K562 (cell line): ENCODE results near the gene ITPR2. TPM values are rescaled to one million over a fixed set of nuclear protein-coding genes. Genes with fewer than 3 reads are reported as not detected.

Experiments
- ATAC-seq: fragments of 200-7000 bp; cut with Tn5 transposase; 3 replicates; pipeline ENCODE4 v1.9.1; 2020; ENCODE audit warnings: moderate library complexity
- BruUV-seq: library from RNA; stranded (reverse); fragments of 400-500 nt; replicated peaks from 2 replicates; lab custom pipeline; 2021; lab: Mats Ljungman, UMichigan
- CTCF ChIA-PET: fragments of 300-600 bp; formaldehyde crosslinking; extraction: SDS; loops from one replicate; lab custom pipeline; 2021; ENCODE audit warnings: low intra/inter-chr PET ratio; lab: Yijun Ruan, JAX
- POLR2A ChIA-PET: fragments of 300-600, 350-650 bp; sonication (Branson Sonifier 250); formaldehyde crosslinking; extraction: SDS; loops from one replicate; lab custom pipeline; 2021; ENCODE audit warnings: antibody characterized with exemption, inconsistent platforms; lab: Yijun Ruan, JAX
- DNase-seq, 4 experiments: peaks; one replicate each; pipeline versions ENCODE4 v3.0.0 to v3.0.0-alpha.2; 2011 to 2018; ENCODE audit warnings: low spot score in 3 of 4, mixed read lengths in 3 of 4; ENCODE audit errors: extremely low read depth in 1 of 4
- FAIRE-seq: peaks from 2 replicates; lab custom pipeline; 2011; peaks lifted over from hg19 to GRCh38; lab: Jason Lieb, UNC
- H2AFZ ChIP-seq: 2 replicates; pipeline ENCODE4 v1.6.0; 2011; ENCODE audit warnings: low read depth, low read length, control low read depth, inconsistent platforms
- H3K27ac ChIP-seq: fragments of 200-600 bp; 3 replicates; pipeline ENCODE4 v1.8.0; 2011; ENCODE audit warnings: low read depth, mild to moderate bottlenecking, control low read depth, inconsistent platforms, low read length, moderate library complexity, mixed read lengths; ENCODE audit errors: extremely low read depth
- H3K27me3 ChIP-seq, 2 experiments: fragments of 300-600 bp in 1 of 2; 2 replicates in 1 of 2; 3 replicates in 1 of 2; pipeline versions ENCODE4 v1.6.0 to v1.8.0; 2011; ENCODE audit warnings: inconsistent platforms in 2 of 2, low read length in 2 of 2, mild to moderate bottlenecking in 1 of 2, mixed read lengths in 1 of 2, moderate library complexity in 1 of 2; ENCODE audit not compliant: control insufficient read depth in 2 of 2, insufficient read depth in 2 of 2
- H3K36me3 ChIP-seq: fragments of 300-600 bp; 3 replicates; pipeline ENCODE4 v1.8.0; 2011; ENCODE audit warnings: mild to moderate bottlenecking, low read length, inconsistent platforms; ENCODE audit not compliant: control insufficient read depth, insufficient read depth
- H3K4me1 ChIP-seq, 2 experiments: fragments of 200-600 bp in 1 of 2; replicated peaks in 1 of 2; 2 replicates in 1 of 2; 3 replicates in 1 of 2; pipeline versions ENCODE4 v1.5.1 to v1.8.0; 2011; ENCODE audit warnings: inconsistent platforms in 2 of 2, low read length in 2 of 2, mild to moderate bottlenecking in 1 of 2, mixed read lengths in 1 of 2, moderate library complexity in 1 of 2; ENCODE audit not compliant: control insufficient read depth in 2 of 2, insufficient read depth in 2 of 2
- H3K4me2 ChIP-seq: 2 replicates; pipeline ENCODE4 v1.6.1; 2011; ENCODE audit warnings: low read length, control low read depth, inconsistent platforms, mixed read lengths; ENCODE audit not compliant: insufficient read depth
- H3K4me3 ChIP-seq: fragments of 200-600 bp; sonication (generic), shearing (Covaris generic); 2 replicates; pipeline ENCODE4 v1.5.1; 2016; ENCODE audit warnings: control low read depth, inconsistent platforms
- H3K79me2 ChIP-seq: fragments of 200-600 bp; 3 replicates; pipeline ENCODE4 v1.8.0; 2011; ENCODE audit warnings: low read length, inconsistent platforms; ENCODE audit not compliant: control insufficient read depth, insufficient read depth
- H3K9ac ChIP-seq, 2 experiments: 2 replicates each; pipeline versions ENCODE4 v1.6.0 to v1.6.1; 2011; ENCODE audit warnings: low read depth in 2 of 2, low read length in 2 of 2, control low read depth in 1 of 2, inconsistent platforms in 1 of 2, mild to moderate bottlenecking in 1 of 2, mixed read lengths in 1 of 2; ENCODE audit not compliant: insufficient read depth in 1 of 2
- H3K9me1 ChIP-seq: one replicate; pipeline ENCODE4 v1.6.0; 2011; ENCODE audit warnings: inconsistent platforms, mild to moderate bottlenecking, low read length, moderate library complexity; ENCODE audit not compliant: control insufficient read depth, insufficient read depth
- H3K9me3 ChIP-seq: replicated peaks from 2 replicates; pipeline ENCODE4 v1.5.1; 2011; ENCODE audit warnings: low read depth, low read length, inconsistent platforms; ENCODE audit not compliant: control insufficient read depth, insufficient read depth
- H4K20me1 ChIP-seq: replicated peaks from 2 replicates; pipeline ENCODE4 v1.6.1; 2011; ENCODE audit warnings: low read length, inconsistent platforms, mixed read lengths; ENCODE audit not compliant: control insufficient read depth, insufficient read depth
- ATF6 ChIP-seq: sonication (generic); formaldehyde crosslinking; IDR thresholded peaks from 2 replicates; pipeline ENCODE4 v1.4.0; 2020; ENCODE audit warnings: mild to moderate bottlenecking, missing genetic modification reagents
- ATF7 ChIP-seq: fragments of 450-650 bp; IDR thresholded peaks from 2 replicates; pipeline ENCODE4 v1.7.1; 2014; ENCODE audit warnings: mild to moderate bottlenecking, moderate library complexity
- CBX2 ChIP-seq: fragments of 200-600 bp; sonication (generic); IDR thresholded peaks from one replicate; pipeline ENCODE4 v1.6.1; 2012; ENCODE audit warnings: mild to moderate bottlenecking, low read length, inconsistent platforms; ENCODE audit not compliant: insufficient read depth, poor library complexity, severe bottlenecking
- DNMT1 ChIP-seq: fragments of 450-650 bp; IDR thresholded peaks from 2 replicates; pipeline ENCODE4 v1.6.1; 2016; ENCODE audit warnings: antibody characterized with exemption, mild to moderate bottlenecking
- ESRRB ChIP-seq: fragments of 250-450 bp; sonication (Bioruptor Pico); IDR thresholded peaks from 2 replicates; pipeline ENCODE4 v1.5.0; 2020; ENCODE audit warnings: mild to moderate bottlenecking, moderate library complexity, borderline replicate concordance
- FOS ChIP-seq: IDR thresholded peaks from 3 replicates; pipeline ENCODE4 v1.6.1; 2011; ENCODE audit not compliant: insufficient read length; ENCODE audit errors: extremely low read depth
- TCFL5 ChIP-seq: fragments of 250-450 bp; sonication (Bioruptor Pico); conservative IDR thresholded peaks from 2 replicates; pipeline ENCODE4 v1.6.1; 2021; ENCODE audit warnings: mild to moderate bottlenecking, moderate library complexity, matching md5 sums
- THRAP3 ChIP-seq: fragments of 450-650 bp; IDR thresholded peaks from 2 replicates; pipeline ENCODE4 v1.6.1; 2016; ENCODE audit warnings: mild to moderate bottlenecking, inconsistent platforms, borderline replicate concordance
- ZBTB43 ChIP-seq: sonication (generic); formaldehyde crosslinking; IDR thresholded peaks from 2 replicates; pipeline ENCODE4 v1.8.0; 2023; ENCODE audit warnings: mild to moderate bottlenecking, missing genetic modification reagents
- ZBTB9 ChIP-seq: fragments of 450-650 bp; formaldehyde crosslinking; IDR thresholded peaks from 2 replicates; pipeline ENCODE4 v1.4.0; 2020; ENCODE audit warnings: mild to moderate bottlenecking, moderate library complexity
- ZC3H11A ChIP-seq: IDR thresholded peaks from 2 replicates; pipeline ENCODE4 v1.6.1; 2012; ENCODE audit warnings: low read depth, low read length, improper control_type of control experiment
- ZNF3 ChIP-seq: fragments of 250-450 bp; sonication (Bioruptor Pico); IDR thresholded peaks from 2 replicates; pipeline ENCODE4 v1.5.0; 2021; ENCODE audit warnings: mild to moderate bottlenecking, moderate library complexity
- WGBS: fragments of 100-300 bp; shearing (Covaris generic); methylation state at CpG from one replicate; pipeline ENCODE4 v1.1.6; 2016; ENCODE audit warnings: low coverage, mixed read lengths; ENCODE audit not compliant: insufficient coverage; ENCODE audit errors: missing lambda C conversion rate; 5-methylcytosine and 5-hydroxymethylcytosine counted together
- in situ Hi-C: fragments of 300-500 bp; cut with MboI; formaldehyde crosslinking; loops from 4 replicates; pipeline ENCODE4 v1.15.0; 2018; ENCODE audit warnings: inconsistent platforms, mixed read lengths
- intact Hi-C: fragments of 100-400 bp; cut with micrococcal nuclease; formaldehyde crosslinking; loops from 2 replicates; pipeline ENCODE4 v1.14.2; 2022
- polyA plus RNA-seq, 8 experiments: library from polyadenylated mRNA; depleted of rRNA in 4 of 8; stranded (reverse) in 5 of 8; unstranded in 3 of 8; fragments of >200 nt; fragmentation: Nextera tagmentation in 2 of 8; fragmentation: Illumina TruSeq in 1 of 8; extraction: Ambion mirVana in 2 of 8; extraction: Trizol in 1 of 8; gene quantifications; 2 replicates each; pipeline versions ENCODE4 v1.2.1 to v1.2.3, GENCODE V29; 2011 to 2014; ENCODE audit warnings: inconsistent platforms in 1 of 8, missing spikeins in 1 of 8
- total RNA-seq, 7 experiments: library from RNA; depleted of rRNA in 6 of 7; stranded (reverse); fragments of >200 nt in 6 of 7; fragmentation: Illumina TruSeq in 2 of 7; extraction: Trizol in 2 of 7; gene quantifications; 2 replicates each; pipeline versions ENCODE4 v1.2.1 to v1.2.3, GENCODE V29; 2011 to 2021; ENCODE audit warnings: low replicate concordance in 1 of 7

ITPR2 gene
- total and polyA plus RNA-seq, 9 of the 15 experiments (the other 6 are each of a cell fraction or from before 2014, with no cell fraction given), result 0.21 to 3.3 (median 0.95) TPM

GRCh38 chr12:26534071-26534470 is 298.9 kb downstream of the ITPR2 start:
- DNase-seq (no peak), ATAC-seq (no peak), FAIRE-seq (no peak)
- Histone ChIP-seq H3K36me3 (no peaks in the 10 kb centered on the region), H3K4me3 (no peak overlapping the region), H3K9me1 (no peaks in the 10 kb centered on the region), H3K4me2 (no peak overlapping the region), H2AFZ (no peak overlapping the region), H4K20me1 (no peaks in the 10 kb centered on the region), H3K79me2 (no peaks in the 10 kb centered on the region), H3K4me1 (no peaks in the 10 kb centered on the region), H3K9ac (no peak overlapping the region), H3K27me3 (no peaks in the 10 kb centered on the region), H3K9me3 (no peaks in the 10 kb centered on the region), H3K27ac (no peak overlapping the region)
- WGBS, result 0% methylated on average over 3 of the region's 3 CpGs
- no peak for TF ChIP-seq TCFL5 (CRISPR knock-in tag)
- no peak for TF ChIP-seq THRAP3
- no peak for TF ChIP-seq ZBTB43 (CRISPR knock-in tag)
- TF ChIP-seq ESRRB (CRISPR knock-in tag), result no peak
- TF ChIP-seq ATF7, result no peak
- TF ChIP-seq FOS, result no peak
- no peak for TF ChIP-seq DNMT1
- TF ChIP-seq ATF6 (CRISPR knock-in tag), result no peak
- TF ChIP-seq CBX2, result no peak
- no peak for TF ChIP-seq ZBTB9 (CRISPR knock-in tag)
- no peak for TF ChIP-seq ZNF3
- TF ChIP-seq ZC3H11A, result no peak
- intact Hi-C loops (no loop called here), in situ Hi-C loops (no loop called here)
- POLR2A ChIA-PET, result interaction anchor here (0.6 kb wide), 1 partner anchor 94 kb away, joined by 4 read pairs; no protein-coding TSS in a partner anchor
- BruUV-seq, result no TSS peak
- CTCF ChIA-PET, result no interaction called here
